ENCODE data around the gene RLF.

RLF gene

GRCh38 chr1:40143891-40144575 is 17.2 kb upstream of the RLF start:
- no peak overlapping the region for H3K27ac ChIP-seq (ENCODE audit: low read length)
- H3K4me1 ChIP-seq (ENCODE audit: insufficient read depth, low read length) = no peaks in the 10 kb centered on the region
- H3K9me3 ChIP-seq (ENCODE audit: insufficient read depth, low read length, severe bottlenecking) = no peaks in the 10 kb centered on the region
- no peak overlapping the region for H3K4me2 ChIP-seq (ENCODE audit: insufficient read depth, low read length)
- no peak for TF ChIP-seq EZH2 (IDR thresholded peaks at IDR 0.05; ENCODE audit: borderline replicate concordance, low read depth, low read length, severe bottlenecking)
- TF ChIP-seq CTCF (IDR thresholded peaks at IDR 0.05; ENCODE audit: borderline replicate concordance, extremely low read depth, low read length, poor library complexity, severe bottlenecking) = peak; percentile 82
- H4K20me1 ChIP-seq (ENCODE audit: insufficient read depth, low read length) = no peaks in the 10 kb centered on the region
- H2AFZ ChIP-seq (ENCODE audit: low read depth, low read length) = no peak overlapping the region
- peaks cover 27% of the 10 kb centered on the region for H3K27me3 ChIP-seq (ENCODE audit: insufficient read depth, low read length, poor library complexity)
- no peaks in the 10 kb centered on the region for H3K36me3 ChIP-seq (ENCODE audit: insufficient read depth, low read length)
- no peak overlapping the region for H3K4me3 ChIP-seq (ENCODE audit: low read depth in 1 of 2, low read length in 2 of 2)
- no peaks in the 10 kb centered on the region for H3K79me2 ChIP-seq (ENCODE audit: insufficient read depth, low read length)
- DNase-seq = peak; percentile 58
- H3K9ac ChIP-seq (ENCODE audit: low read depth, low read length) = no peak overlapping the region
- ATAC-seq (ENCODE audit: insufficient read depth, low read depth) = peak; percentile 84

GRCh38 chr1:40151457-40152079 is 9.6 kb upstream of the RLF start:
- H3K4me1 ChIP-seq (ENCODE audit: insufficient read depth, low read length) = 0 out of 2 replicates have a peak, but pooled peaks cover 3% of the 10 kb centered on the region
- no peak for TF ChIP-seq CTCF (IDR thresholded peaks at IDR 0.05; ENCODE audit: borderline replicate concordance, extremely low read depth, low read length, poor library complexity, severe bottlenecking)
- no peak for TF ChIP-seq EZH2 (IDR thresholded peaks at IDR 0.05; ENCODE audit: borderline replicate concordance, low read depth, low read length, severe bottlenecking)
- H3K9me3 ChIP-seq (ENCODE audit: insufficient read depth, low read length, severe bottlenecking) = no peaks in the 10 kb centered on the region
- H3K4me2 ChIP-seq (ENCODE audit: insufficient read depth, low read length) = no peak overlapping the region
- DNase-seq (no peak), ATAC-seq (ENCODE audit: insufficient read depth, low read depth) (no peak)
- no peaks in the 10 kb centered on the region for H4K20me1 ChIP-seq (ENCODE audit: insufficient read depth, low read length)
- no peaks in the 10 kb centered on the region for H3K79me2 ChIP-seq (ENCODE audit: insufficient read depth, low read length)
- H3K36me3 ChIP-seq (ENCODE audit: insufficient read depth, low read length) = no peaks in the 10 kb centered on the region
- H3K27me3 ChIP-seq (ENCODE audit: insufficient read depth, low read length, poor library complexity) = peaks cover 4% of the 10 kb centered on the region
- H3K4me3 ChIP-seq (ENCODE audit: low read depth in 1 of 2, low read length in 2 of 2) = no peak overlapping the region
- no peak overlapping the region for H3K9ac ChIP-seq (ENCODE audit: low read depth, low read length)
- H2AFZ ChIP-seq (ENCODE audit: low read depth, low read length) = no peak overlapping the region
- H3K27ac ChIP-seq (ENCODE audit: low read length) = no peak overlapping the region

- Histone ChIP-seq H3K79me2 (ENCODE audit: insufficient read depth, low read length) (no peaks in the 10 kb centered on the region), H3K4me1 (ENCODE audit: insufficient read depth, low read length) (0 out of 2 replicates have a peak, but pooled peaks cover 3% of the 10 kb centered on the region), H3K4me3 (ENCODE audit: low read depth in 1 of 2, low read length in 2 of 2) (no peak overlapping the region), H3K4me2 (ENCODE audit: insufficient read depth, low read length) (peak overlapping the region; percentile 57), H3K9me3 (ENCODE audit: insufficient read depth, low read length, severe bottlenecking) (no peaks in the 10 kb centered on the region), H3K9ac (ENCODE audit: low read depth, low read length) (peak overlapping the region; percentile 29; the same call in 1 of the 2 replicates), H3K36me3 (ENCODE audit: insufficient read depth, low read length) (no peaks in the 10 kb centered on the region), H4K20me1 (ENCODE audit: insufficient read depth, low read length) (no peaks in the 10 kb centered on the region), H3K27ac (ENCODE audit: low read length) (no peak overlapping the region), H2AFZ (ENCODE audit: low read depth, low read length) (peak overlapping the region; percentile 63), H3K27me3 (ENCODE audit: insufficient read depth, low read length, poor library complexity) (no peaks in the 10 kb centered on the region)
- DNase-seq (peak; percentile 27), ATAC-seq (ENCODE audit: insufficient read depth, low read depth) (peak; percentile 73; the same call in 2 of the 3 replicates)
- peak; percentile 89 for TF ChIP-seq CTCF (IDR thresholded peaks at IDR 0.05; ENCODE audit: borderline replicate concordance, extremely low read depth, low read length, poor library complexity, severe bottlenecking)
- TF ChIP-seq EZH2 (IDR thresholded peaks at IDR 0.05; ENCODE audit: borderline replicate concordance, low read depth, low read length, severe bottlenecking) = no peak
Observed at GRCh38 chr1:40153073-40153770, 8.0 kb upstream of the RLF start.

Measured in DND-41 (cell line).